ENCODE measurements around the gene RPTOR.

GRCh38 chr17:80836971-80837481 is 292.4 kb downstream of the RPTOR start:
- TF ChIP-seq HDAC6 (IDR thresholded peaks at IDR 0.05; ENCODE audit: unreplicated experiment): no peak
- no peak for TF ChIP-seq TAF1 (IDR thresholded peaks at IDR 0.05; ENCODE audit: borderline replicate concordance, low read depth, low read length)
- TF ChIP-seq LARP7 (IDR thresholded peaks at IDR 0.05): no peak
- TF ChIP-seq, protein P1, sequence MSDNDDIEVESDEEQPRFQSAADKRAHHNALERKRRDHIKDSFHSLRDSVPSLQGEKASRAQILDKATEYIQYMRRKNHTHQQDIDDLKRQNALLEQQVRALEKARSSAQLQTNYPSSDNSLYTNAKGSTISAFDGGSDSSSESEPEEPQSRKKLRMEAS (IDR thresholded peaks at IDR 0.05; ENCODE audit: low read depth, low read length): no peak
- no peak for TF ChIP-seq NFYA (IDR thresholded peaks at IDR 0.05; ENCODE audit: borderline replicate concordance, low read depth, low read length)
- no peak for TF ChIP-seq POLR2A (IDR thresholded peaks at IDR 0.05; ENCODE audit: low read depth, low read length)
- TF ChIP-seq, protein P2, sequence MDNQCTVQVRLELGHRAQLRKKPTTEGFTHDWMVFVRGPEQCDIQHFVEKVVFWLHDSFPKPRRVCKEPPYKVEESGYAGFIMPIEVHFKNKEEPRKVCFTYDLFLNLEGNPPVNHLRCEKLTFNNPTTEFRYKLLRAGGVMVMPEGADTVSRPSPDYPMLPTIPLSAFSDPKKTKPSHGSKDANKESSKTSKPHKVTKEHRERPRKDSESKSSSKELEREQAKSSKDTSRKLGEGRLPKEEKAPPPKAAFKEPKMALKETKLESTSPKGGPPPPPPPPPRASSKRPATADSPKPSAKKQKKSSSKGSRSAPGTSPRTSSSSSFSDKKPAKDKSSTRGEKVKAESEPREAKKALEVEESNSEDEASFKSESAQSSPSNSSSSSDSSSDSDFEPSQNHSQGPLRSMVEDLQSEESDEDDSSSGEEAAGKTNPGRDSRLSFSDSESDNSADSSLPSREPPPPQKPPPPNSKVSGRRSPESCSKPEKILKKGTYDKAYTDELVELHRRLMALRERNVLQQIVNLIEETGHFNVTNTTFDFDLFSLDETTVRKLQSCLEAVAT (IDR thresholded peaks at IDR 0.05): no peak
- no peak for TF ChIP-seq SREBF2 (IDR thresholded peaks at IDR 0.05; ENCODE audit: low read length)
- TF ChIP-seq, protein P3, sequence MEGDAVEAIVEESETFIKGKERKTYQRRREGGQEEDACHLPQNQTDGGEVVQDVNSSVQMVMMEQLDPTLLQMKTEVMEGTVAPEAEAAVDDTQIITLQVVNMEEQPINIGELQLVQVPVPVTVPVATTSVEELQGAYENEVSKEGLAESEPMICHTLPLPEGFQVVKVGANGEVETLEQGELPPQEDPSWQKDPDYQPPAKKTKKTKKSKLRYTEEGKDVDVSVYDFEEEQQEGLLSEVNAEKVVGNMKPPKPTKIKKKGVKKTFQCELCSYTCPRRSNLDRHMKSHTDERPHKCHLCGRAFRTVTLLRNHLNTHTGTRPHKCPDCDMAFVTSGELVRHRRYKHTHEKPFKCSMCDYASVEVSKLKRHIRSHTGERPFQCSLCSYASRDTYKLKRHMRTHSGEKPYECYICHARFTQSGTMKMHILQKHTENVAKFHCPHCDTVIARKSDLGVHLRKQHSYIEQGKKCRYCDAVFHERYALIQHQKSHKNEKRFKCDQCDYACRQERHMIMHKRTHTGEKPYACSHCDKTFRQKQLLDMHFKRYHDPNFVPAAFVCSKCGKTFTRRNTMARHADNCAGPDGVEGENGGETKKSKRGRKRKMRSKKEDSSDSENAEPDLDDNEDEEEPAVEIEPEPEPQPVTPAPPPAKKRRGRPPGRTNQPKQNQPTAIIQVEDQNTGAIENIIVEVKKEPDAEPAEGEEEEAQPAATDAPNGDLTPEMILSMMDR (IDR thresholded peaks at IDR 0.05 in 2 of 3, conservative IDR thresholded peaks at IDR 0.05 in 1 of 3; ENCODE audit: control insufficient read depth in 2 of 3, extremely low read depth in 1 of 3, insufficient read depth in 1 of 3, low read depth in 3 of 3, low read length in 3 of 3): no peak
